Kidney tubule cell (primary cell): ENCODE measurements around the gene ADGRF4.

Source experiments
- DNase-seq: peaks from one replicate; pipeline ENCODE4 v3.0.0-alpha.2; 2018; ENCODE audit warnings: low spot score

ADGRF4 gene

GRCh38 chr6:47681201-47681990 is 17.0 kb upstream of the ADGRF4 start:
- no peak for DNase-seq

DNA sequence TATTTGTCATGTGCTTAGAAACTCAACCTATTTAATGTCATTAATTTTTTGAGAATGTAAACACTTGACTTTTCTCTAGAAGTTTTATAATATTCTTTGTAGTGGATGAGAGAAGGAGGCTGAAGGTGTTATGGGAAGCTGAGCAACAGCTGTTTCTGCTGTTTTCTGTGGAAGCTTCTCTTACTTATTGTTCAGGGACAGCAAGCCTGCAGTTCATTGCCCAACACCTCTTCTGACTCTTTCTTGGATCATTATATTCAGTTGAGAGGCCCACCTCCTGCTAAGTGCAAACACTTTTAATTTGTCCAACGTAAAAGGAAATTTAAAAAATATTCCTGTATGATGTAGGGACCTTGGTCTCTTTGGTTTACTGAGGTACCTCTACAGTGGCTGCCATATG is 12.0 kb upstream of the ADGRF4 start:
- no peak for DNase-seq

- no peak for DNase-seq
These were observed 10.9 kb upstream of the ADGRF4 start for GRCh38 chr6:47687432-47687831.

- DNase-seq: no peak
These were observed 8.2 kb upstream of the ADGRF4 start for GRCh38 chr6:47690214-47690613.

DNA sequence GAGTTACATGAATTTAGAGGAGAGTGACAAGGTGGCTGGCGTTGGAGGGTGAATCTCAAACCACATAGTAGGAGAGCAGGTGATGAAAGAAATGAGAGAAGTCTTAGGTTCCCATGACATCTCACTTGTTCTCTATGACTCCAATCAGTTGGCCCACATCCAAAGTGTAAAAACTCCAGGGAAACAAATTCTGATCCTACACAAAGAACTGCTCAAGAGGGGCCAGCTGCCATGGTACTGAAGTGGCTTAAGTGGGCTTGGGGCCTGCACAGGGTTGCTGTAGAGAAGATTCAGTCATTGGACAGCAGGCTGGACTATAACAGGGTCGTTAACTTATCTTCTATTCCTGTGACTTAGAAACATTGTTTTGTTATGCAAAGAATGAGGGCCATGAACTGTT is 7.6 kb upstream of the ADGRF4 start:
- DNase-seq: no peak

DNA sequence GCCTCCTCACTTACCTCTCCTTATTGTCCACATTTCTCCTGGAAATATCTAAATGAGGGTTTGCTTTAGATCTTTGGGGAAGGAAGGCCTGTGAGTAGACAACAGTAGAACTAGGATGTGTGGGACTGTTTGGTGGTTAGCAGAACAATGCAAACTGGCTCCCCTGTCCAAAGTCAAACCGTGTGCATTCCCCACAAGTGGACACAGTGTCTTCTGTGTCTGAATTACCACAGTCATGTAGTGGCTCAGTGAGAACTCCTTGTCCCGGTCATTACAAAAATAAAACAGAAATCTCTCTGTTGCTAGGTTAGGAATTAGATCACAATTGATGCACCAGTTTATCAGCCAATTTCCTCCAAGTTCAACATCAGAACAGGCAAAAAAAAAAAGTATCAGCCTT is 455 bp upstream of the ADGRF4 start:
- no peak for DNase-seq

GRCh38 chr6:47700053-47700452 is 1.7 kb downstream of the ADGRF4 start:
- peak; percentile 95 for DNase-seq

DNA sequence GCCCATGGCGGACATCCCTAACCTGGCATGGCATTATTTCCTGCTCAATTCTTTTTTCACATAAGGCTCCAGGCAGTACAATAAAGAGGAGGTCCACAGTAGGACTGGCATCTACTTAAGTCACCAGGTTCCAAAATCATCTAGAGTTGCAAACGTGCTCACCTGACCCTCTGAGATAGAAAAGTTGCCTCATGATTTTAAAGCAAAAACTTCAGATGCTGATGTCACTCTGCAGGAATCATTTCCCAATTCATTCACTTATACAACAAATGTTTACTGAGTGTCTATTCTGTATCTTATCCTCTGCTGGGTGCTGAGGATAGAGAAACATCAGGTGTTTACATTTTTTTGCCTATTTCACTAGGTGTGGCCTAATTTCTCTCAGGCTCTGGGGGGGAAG is 2.2 kb downstream of the ADGRF4 start:
- no peak for DNase-seq

DNA sequence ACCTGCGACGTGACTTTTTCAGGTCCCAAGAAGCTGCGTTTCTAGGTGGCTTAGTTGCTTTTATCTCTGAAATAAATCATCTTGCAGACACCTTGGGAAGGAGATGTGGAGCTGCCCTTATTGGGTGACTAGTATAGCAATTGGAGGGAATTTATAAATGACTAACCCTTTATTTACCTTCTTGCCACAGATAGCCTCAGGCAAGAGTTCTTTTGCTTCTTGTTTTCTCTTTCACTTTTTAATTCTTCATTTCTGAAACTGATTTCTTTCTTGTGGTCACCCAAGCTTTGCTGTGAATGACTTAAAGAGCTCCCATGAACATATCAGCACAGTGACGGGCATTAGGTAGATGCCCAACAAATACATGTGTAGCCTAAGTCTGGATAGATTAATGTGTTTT is 3.0 kb downstream of the ADGRF4 start:
- peak; percentile 69 for DNase-seq

DNA sequence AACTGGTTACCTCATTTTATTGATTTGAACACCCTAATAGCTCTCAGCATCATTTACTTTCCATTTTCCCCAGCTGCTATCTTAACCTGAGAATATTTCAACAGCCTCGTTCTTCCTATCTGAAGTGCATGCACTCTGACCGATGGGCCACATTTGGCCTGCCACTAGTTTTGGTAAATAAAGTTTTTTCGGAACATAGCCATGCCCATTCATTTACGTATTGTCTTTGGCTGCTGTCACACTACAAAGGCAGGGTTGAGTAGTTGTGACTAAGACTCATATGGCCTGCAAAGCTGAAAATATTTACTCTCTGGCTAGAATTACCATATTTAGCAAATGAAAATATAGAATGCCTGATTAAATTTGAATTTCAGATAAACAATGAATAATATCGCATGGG is 10.8 kb downstream of the ADGRF4 start:
- no peak for DNase-seq

DNA sequence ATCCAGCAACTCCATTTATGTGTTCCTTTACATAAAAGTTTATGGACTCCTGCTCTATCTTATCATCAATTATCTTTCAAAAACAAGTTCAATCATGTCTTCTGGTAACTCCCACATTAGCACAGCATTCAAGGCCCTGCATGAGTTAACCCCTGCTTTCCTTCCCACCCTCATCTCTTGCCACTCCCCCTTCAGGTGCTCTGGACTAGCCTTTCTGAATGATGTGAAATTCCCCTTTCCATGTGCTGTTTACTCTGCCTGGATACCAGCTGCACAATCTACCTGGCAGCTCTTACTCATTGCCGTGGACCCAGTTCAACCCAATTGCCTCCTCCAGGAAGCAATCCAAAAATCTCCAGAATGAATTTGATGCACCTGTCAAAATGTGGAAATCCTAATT is 11.9 kb downstream of the ADGRF4 start:
- DNase-seq: no peak

- no peak for DNase-seq
These were observed 14.8 kb downstream of the ADGRF4 start for GRCh38 chr6:47713200-47713599.

GRCh38 chr6:47714802-47715201 is 16.4 kb downstream of the ADGRF4 start:
- no peak for DNase-seq

GRCh38 chr6:47715782-47716181 is 17.4 kb downstream of the ADGRF4 start:
- DNase-seq: no peak

- DNase-seq: no peak
These were observed 17.8 kb downstream of the ADGRF4 start for GRCh38 chr6:47716207-47716606.

DNA sequence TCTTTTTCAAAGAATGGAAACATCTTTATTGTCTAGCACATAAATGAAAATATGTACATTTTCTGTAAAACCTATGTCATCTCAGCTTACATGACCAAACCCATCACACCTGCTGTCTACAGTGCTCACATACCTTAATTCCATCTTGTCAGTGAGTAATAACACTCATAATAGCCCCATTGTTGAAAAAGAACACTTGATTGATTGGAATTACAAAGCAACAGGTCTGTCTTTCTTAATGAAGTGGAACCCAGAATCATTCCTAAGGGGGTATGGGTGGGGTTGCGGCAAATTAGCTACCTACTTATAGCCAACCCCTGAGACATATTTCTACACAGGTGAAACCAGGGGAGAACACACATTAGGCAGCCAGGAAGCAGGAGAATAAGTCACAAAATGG is 20.2 kb downstream of the ADGRF4 start:
- peak; percentile 26 for DNase-seq

DNA sequence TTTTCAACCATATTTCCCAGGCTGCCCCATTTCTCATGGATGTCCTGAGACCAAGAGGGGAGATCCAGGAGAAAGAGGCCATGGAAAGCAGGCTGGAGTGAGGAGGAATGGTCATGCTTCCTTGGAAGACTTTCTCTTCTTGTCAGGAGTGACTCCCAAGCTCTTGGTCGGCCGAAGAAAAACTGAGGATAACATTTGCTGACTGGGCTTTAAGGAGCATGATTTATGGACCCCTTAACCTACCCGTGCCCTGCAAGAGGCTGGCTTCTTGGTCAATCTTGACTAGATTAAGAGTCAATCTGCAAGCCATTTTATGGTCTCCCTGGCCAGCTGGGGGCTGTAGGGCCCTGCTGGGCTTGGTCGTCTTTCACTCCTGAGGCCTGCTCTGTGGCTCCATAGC is 22.8 kb downstream of the ADGRF4 start:
- DNase-seq: no peak

- no peak for DNase-seq
These were observed 23.8 kb downstream of the ADGRF4 start for GRCh38 chr6:47722194-47722593.

- DNase-seq: peak; percentile 62
These were observed 25.9 kb downstream of the ADGRF4 start for GRCh38 chr6:47724300-47724699.

DNA sequence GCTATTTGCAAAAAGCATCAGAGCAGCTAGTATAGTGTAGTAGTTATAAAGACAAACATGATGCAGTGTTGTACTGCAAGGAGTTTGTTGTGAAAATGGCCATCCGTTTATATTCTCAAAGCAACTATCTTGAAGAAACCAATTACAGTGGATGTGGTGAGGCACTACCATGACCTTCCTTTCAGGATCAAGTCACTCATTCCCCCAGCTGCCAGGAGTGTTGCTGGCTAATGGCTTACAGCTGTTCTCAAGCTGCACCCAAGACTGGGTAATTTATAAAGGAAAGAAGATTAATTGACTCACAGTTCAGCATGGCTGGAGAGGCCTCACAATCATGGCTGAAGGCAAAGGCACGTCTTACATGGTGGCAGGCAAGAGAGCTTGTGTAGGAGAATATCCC is 29.0 kb downstream of the ADGRF4 start:
- DNase-seq: peak; percentile 32

DNA sequence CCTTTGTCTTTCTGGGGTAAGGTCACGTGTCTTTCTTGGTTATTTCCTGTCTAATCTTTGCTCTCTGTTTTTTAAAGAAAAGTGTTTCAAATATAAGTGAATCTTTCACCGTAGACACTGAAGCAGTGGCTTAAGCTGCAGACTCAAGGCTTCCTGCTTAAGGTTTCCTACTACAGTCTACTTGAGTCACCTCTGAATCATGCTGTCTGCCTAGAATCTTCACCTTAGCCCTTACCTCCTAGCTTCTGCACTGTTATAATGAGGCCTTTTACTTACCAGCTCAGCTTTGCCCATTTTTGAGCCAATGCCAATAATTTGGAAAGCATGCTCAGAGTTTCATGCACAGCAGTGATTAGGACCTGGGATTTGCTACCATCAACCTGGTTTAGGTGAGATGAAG is 30.6 kb downstream of the ADGRF4 start:
- DNase-seq: peak; percentile 94

DNA sequence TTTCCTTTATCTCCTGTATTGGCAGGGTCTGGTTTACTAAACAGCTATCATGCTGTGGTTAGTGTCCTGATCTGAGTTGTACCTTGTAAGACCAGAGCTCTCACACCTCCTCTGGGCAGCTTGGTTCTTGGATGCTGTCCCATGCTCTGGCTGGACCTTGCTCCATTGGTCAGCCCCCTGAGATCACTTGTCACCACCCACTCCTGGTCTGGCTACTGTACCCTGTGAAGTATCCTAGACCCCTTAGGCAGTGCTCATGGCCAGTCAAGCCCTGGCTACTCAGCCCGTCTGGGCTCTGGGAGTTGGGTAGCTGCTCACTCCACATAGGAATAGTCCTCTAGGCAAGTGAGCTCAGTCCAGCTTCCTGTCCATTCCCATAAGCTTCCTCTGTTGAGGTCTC is 31.1 kb downstream of the ADGRF4 start:
- DNase-seq: no peak

GRCh38 chr6:47733879-47734558 is 35.6 kb downstream of the ADGRF4 start:
- DNase-seq: peak; percentile 51
